Measurements from ENCODE around the gene SNRPA1. TPM values are rescaled to one million over a fixed set of nuclear protein-coding genes. Genes with fewer than 3 reads are reported as not detected.

SNRPA1 gene
- total and polyA plus RNA-seq, 2 donors (not counting 1 experiment from before 2014, with no cell fraction given): 97.7 to 113 TPM

- TF ChIP-seq EZH2 (IDR thresholded peaks at IDR 0.05; ENCODE audit: borderline replicate concordance, insufficient read depth, low read depth, low read length, poor library complexity, severe bottlenecking) (no peak), CTCF (IDR thresholded peaks at IDR 0.05) (no peak)
- Histone ChIP-seq H3K27me3 (replicated peaks in 1 of 4; ENCODE audit: control extremely low read depth in 1 of 4, control insufficient read depth in 3 of 4, insufficient read depth in 4 of 4, low read length in 3 of 4) (peaks cover 0 to 4% (median 2%) of the 10 kb centered on the region in 4 experiments), H4K20me1 (ENCODE audit: control insufficient read depth, insufficient read depth, low read length, poor library complexity, severe bottlenecking) (no peaks in the 10 kb centered on the region), H3K9ac (ENCODE audit: low read length) (no peak overlapping the region), H3K4me2 (replicated peaks; ENCODE audit: low read depth, low read length, poor library complexity, severe bottlenecking) (no peak overlapping the region), H3K27ac (ENCODE audit: low read length in 2 of 2) (no peak overlapping the region), H3K79me2 (ENCODE audit: control insufficient read depth, insufficient read depth, low read length) (no peaks in the 10 kb centered on the region), H3K4me3 (ENCODE audit: control extremely low read depth in 1 of 5, extremely low read depth in 1 of 5, insufficient read depth in 1 of 5, low read depth in 2 of 5, low read length in 4 of 5) (no peak overlapping the region), H3K9me3 (ENCODE audit: control extremely low read depth in 1 of 3, control insufficient read depth in 2 of 3, insufficient read depth in 1 of 3, low read length in 2 of 3) (no peaks in the 10 kb centered on the region), H3K36me3 (replicated peaks in 1 of 2; ENCODE audit: control extremely low read depth in 1 of 2, control insufficient read depth in 1 of 2, extremely low read depth in 1 of 2, insufficient read depth in 2 of 2, low read length in 1 of 2) (no peaks in the 10 kb centered on the region), H2AFZ (ENCODE audit: insufficient read depth, low read depth, low read length, poor library complexity, severe bottlenecking) (no peak overlapping the region), H3K4me1 (ENCODE audit: control insufficient read depth in 2 of 2, insufficient read depth in 2 of 2, low read length in 2 of 2) (no peaks in the 10 kb centered on the region)
- Mint-ChIP-seq H3K27ac (no peak overlapping the region), H3K9me3 (ENCODE audit: insufficient read depth) (no peaks in the 10 kb centered on the region), H3K4me3 (no peak overlapping the region), H3K4me1 (no peaks in the 10 kb centered on the region), H3K27me3 (peaks cover 13% of the 10 kb centered on the region)
- ATAC-seq (ENCODE audit: low read depth): no peak
- WGBS (ENCODE audit: insufficient coverage): 91% methylated on average over 20 of the region's 21 CpGs
- ChIA-PET POLR2A (no interaction called here), CTCF (interaction anchor here (1.1 kb wide), 1 partner anchor 328 kb away, joined by 3 read pairs; no protein-coding TSS in a partner anchor)
- no peak for DNase-seq
- intact Hi-C loops (cut with micrococcal nuclease): no loop called here
Measured at GRCh38 chr15:101313041-101313761, 18.2 kb upstream of the SNRPA1 start.

GRCh38 chr15:101310508-101310907 lies 15.5 kb upstream of the SNRPA1 start:
- Histone ChIP-seq H3K9ac (ENCODE audit: low read length) (no peak overlapping the region), H3K36me3 (replicated peaks in 1 of 2; ENCODE audit: control extremely low read depth in 1 of 2, control insufficient read depth in 1 of 2, extremely low read depth in 1 of 2, insufficient read depth in 2 of 2, low read length in 1 of 2) (no peaks in the 10 kb centered on the region), H3K4me1 (ENCODE audit: control insufficient read depth in 2 of 2, insufficient read depth in 2 of 2, low read length in 2 of 2) (no peaks in the 10 kb centered on the region), H3K4me2 (replicated peaks; ENCODE audit: low read depth, low read length, poor library complexity, severe bottlenecking) (no peak overlapping the region), H3K4me3 (ENCODE audit: control extremely low read depth in 1 of 5, extremely low read depth in 1 of 5, insufficient read depth in 1 of 5, low read depth in 2 of 5, low read length in 4 of 5) (no peak overlapping the region), H2AFZ (ENCODE audit: insufficient read depth, low read depth, low read length, poor library complexity, severe bottlenecking) (no peak overlapping the region), H3K9me3 (ENCODE audit: control extremely low read depth in 1 of 3, control insufficient read depth in 2 of 3, insufficient read depth in 1 of 3, low read length in 2 of 3) (no peaks in the 10 kb centered on the region), H3K27me3 (replicated peaks in 1 of 4; ENCODE audit: control extremely low read depth in 1 of 4, control insufficient read depth in 3 of 4, insufficient read depth in 4 of 4, low read length in 3 of 4) (no peaks in the 10 kb centered on the region), H3K79me2 (ENCODE audit: control insufficient read depth, insufficient read depth, low read length) (no peaks in the 10 kb centered on the region), H3K27ac (ENCODE audit: low read length in 2 of 2) (no peak overlapping the region), H4K20me1 (ENCODE audit: control insufficient read depth, insufficient read depth, low read length, poor library complexity, severe bottlenecking) (no peaks in the 10 kb centered on the region)
- H3K4me1 Mint-ChIP-seq: no peaks in the 10 kb centered on the region
- H3K9me3 Mint-ChIP-seq (ENCODE audit: insufficient read depth): no peaks in the 10 kb centered on the region
- H3K4me3 Mint-ChIP-seq: no peak overlapping the region
- H3K27me3 Mint-ChIP-seq: peaks cover 4% of the 10 kb centered on the region
- no peak for ATAC-seq (ENCODE audit: low read depth)
- ChIA-PET CTCF (no interaction called here), POLR2A (no interaction called here)
- intact Hi-C loops (cut with micrococcal nuclease): no loop called here
- DNase-seq: no peak
- H3K27ac Mint-ChIP-seq: no peak overlapping the region
- TF ChIP-seq EZH2 (IDR thresholded peaks at IDR 0.05; ENCODE audit: borderline replicate concordance, insufficient read depth, low read depth, low read length, poor library complexity, severe bottlenecking) (no peak), CTCF (IDR thresholded peaks at IDR 0.05) (no peak)
- WGBS (ENCODE audit: insufficient coverage): 91% methylated on average over 6 of the region's 7 CpGs

All from B cell (primary cell).